Stimulated activated naive CD8-positive, alpha-beta T cell treated with anti-CD3 and anti-CD28 coated beads, Interleukin-15, amount 100 ng/mL, for 72 hours (primary cell): ENCODE results near the gene AKNA.

ENCODE experiments used
- ATAC-seq: fragments of 150-1000 bp; cut with Tn5 transposase; 2 replicates; pipeline ENCODE4 v1.10.0; 2021; ENCODE audit warnings: mild to moderate bottlenecking, moderate library complexity
- DNase-seq, 2 donors: peaks; one replicate each; pipeline ENCODE4 v3.0.0; 2021 to 2022
- H3K27ac Mint-ChIP-seq, 2 donors: one replicate each; pipeline ENCODE4 v1.8.0; 2022; ENCODE audit warnings: mild to moderate bottlenecking in 2 of 2, mixed read lengths in 2 of 2, moderate library complexity in 2 of 2
- H3K27me3 Mint-ChIP-seq: one replicate; pipeline ENCODE4 v1.8.0; 2022; ENCODE audit warnings: mixed read lengths
- H3K4me1 Mint-ChIP-seq: one replicate; pipeline ENCODE4 v1.8.0; 2022; ENCODE audit warnings: mild to moderate bottlenecking, mixed read lengths
- H3K4me3 Mint-ChIP-seq, 2 donors: one replicate each; pipeline ENCODE4 v1.8.0; 2022; ENCODE audit warnings: mild to moderate bottlenecking in 2 of 2, mixed read lengths in 2 of 2, moderate library complexity in 1 of 2
- H3K9me3 Mint-ChIP-seq, 2 donors: one replicate each; pipeline ENCODE4 v1.8.0; 2022; ENCODE audit warnings: mixed read lengths in 2 of 2

AKNA gene

DNA sequence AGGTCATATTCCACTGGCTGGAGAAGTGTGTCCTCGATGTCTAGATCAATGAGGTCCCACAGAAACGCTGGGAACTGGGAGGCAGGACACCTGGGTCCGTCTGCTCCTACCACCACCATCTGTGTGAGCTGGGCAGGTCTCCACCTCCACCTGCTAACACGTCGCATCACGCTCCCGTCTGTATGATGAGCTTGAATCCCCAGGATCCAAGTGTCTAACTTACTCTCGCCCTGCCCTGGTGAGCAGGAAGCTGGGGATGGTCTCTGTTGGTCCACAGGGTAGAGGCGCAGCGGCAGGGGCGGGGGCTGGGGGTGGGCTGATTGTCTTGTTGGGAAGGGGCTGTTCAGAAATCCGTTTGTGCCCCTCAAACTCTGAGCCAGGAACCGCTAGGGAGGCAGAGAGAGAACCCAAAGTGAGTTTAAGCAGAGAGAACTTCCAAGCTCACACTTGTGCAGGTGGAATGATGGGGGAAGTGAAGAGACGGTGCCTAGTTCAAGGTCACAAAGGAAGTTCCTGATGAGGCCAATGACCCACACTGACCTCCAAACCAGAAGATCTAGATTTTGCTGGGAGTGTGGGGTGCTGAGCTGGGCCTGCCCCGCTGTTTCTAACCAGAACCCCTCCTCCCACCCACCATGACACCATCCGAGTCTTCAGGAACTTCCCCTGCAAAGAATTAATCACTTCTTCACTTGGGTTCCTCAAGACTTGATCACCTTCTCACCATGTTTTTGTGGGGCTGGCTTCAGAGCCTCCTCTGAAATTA is 37.0 kb downstream of the AKNA start:
- DNase-seq (no peak), ATAC-seq (no peak)
- H3K9me3 Mint-ChIP-seq = no peaks in the 10 kb centered on the region
- H3K27ac Mint-ChIP-seq = peak overlapping the region; percentile 94 to 99
- H3K4me1 Mint-ChIP-seq = peaks cover 80% of the 10 kb centered on the region
- peak overlapping the region; percentile 15 to 45 for H3K4me3 Mint-ChIP-seq
- no peaks in the 10 kb centered on the region for H3K27me3 Mint-ChIP-seq

DNA sequence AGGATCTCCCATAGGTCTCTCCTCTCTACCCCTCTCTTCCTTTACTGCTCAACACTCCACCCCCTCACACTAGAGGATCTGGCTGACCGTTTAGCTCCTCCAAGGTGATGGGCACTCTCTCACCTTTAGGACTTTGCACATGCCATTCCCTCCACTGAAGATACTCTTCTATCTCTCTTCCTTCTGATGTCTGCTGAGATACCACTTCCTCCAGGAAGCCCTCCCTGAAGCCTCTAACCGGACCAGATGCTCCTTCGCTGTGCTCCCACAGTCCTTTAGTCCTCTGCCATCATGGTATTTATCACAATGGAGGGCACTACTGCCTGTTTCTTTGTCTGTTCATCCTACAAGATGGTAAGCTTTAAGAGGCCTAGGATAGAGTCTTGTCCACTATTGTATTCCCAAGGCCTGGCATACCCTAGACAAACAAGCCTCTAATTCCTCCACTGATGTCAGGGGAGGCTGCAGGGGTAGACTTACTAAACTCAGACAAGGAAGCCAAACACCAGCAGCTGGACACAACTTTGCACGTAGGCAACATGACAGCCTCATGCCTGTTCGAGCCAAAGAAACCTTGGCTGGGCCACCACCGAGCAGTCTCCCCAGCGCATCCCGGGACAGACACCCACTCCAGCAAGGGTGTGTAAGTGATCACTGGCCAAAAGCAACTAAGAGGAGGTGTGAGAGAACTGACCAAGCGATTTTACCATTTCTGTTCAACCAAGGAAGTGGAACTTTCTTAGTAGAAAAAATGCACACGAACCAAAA is 37.9 kb downstream of the AKNA start:
- Mint-ChIP-seq H3K27me3 (no peaks in the 10 kb centered on the region), H3K4me1 (peaks cover 82% of the 10 kb centered on the region)

DNA sequence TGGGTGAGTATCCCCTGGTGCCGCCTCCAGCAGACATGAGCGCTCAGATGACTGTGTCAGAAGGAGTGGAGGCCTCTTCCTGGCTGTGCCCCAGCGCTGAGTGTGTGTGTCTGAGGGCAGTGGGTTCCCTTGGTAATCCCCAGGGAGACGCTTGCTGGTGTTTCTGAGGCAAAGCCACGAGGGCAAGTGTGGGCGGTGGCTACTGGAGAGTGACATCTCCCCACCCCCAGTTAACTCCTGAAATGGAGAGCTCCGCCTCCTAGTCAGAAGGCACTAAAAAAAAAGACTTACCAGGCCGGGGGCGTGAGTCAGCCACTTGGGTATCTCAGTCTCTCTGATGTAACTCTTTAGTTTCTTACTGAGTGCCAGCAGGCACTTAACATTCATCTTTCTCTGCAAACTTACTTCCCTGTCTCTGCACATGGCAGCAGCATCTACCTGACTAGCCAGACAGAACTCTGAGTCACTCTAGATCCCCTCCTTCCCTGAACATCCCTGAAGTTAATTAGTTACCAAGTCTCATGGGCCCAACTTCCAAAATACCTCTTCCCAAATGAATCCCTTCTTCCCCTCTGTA is 38.8 kb downstream of the AKNA start:
- peak; percentile 86 to 98 for DNase-seq
- peaks cover 87% of the 10 kb centered on the region for H3K4me1 Mint-ChIP-seq

More for the DNA sequence above, 37.9 kb downstream of the AKNA start:
- no peak for DNase-seq
- peak overlapping the region; percentile 98 to 99 for H3K27ac Mint-ChIP-seq
- ATAC-seq = peak; percentile 4
- peak overlapping the region; percentile 68 to 88 for H3K4me3 Mint-ChIP-seq
- no peaks in the 10 kb centered on the region for H3K9me3 Mint-ChIP-seq

DNA sequence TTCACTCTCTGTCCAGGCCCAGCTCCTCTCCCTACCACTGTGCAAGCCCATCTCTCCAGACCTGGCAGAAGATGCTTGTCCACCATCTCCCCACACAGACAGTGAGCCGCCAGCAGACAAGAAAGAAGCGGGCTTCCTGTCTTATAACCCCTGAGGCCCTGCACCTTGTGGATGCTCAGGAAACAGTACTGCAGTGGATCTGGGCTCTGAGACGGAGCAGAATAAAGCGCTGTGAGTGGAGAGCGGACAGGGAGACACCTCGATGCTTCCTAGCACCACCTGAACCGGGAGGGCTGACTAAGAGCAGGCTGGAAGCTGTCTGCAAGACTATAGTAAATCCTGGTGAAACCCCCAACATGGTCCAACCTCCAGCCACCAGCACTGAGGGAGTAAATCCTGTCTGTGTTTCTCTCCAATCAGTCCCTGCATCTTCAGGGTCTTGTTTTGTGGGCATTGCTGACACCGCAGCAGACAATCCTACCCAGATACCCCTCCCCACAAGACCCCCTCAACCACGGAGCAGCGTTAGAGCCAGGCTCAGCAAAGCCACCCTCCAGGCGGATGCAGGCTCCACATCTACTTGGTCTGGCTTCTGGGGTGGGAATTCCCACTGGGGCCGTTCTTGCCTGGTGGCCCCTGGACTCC is 39.4 kb downstream of the AKNA start:
- ATAC-seq = no peak
- H3K4me1 Mint-ChIP-seq = peaks cover 85% of the 10 kb centered on the region

More for the DNA sequence above, 38.8 kb downstream of the AKNA start:
- Mint-ChIP-seq H3K4me3 (peak overlapping the region; percentile 68 to 88), H3K27me3 (no peaks in the 10 kb centered on the region), H3K9me3 (no peaks in the 10 kb centered on the region), H3K27ac (peak overlapping the region; percentile 98 to 99)
- ATAC-seq = peak; percentile 95

DNA sequence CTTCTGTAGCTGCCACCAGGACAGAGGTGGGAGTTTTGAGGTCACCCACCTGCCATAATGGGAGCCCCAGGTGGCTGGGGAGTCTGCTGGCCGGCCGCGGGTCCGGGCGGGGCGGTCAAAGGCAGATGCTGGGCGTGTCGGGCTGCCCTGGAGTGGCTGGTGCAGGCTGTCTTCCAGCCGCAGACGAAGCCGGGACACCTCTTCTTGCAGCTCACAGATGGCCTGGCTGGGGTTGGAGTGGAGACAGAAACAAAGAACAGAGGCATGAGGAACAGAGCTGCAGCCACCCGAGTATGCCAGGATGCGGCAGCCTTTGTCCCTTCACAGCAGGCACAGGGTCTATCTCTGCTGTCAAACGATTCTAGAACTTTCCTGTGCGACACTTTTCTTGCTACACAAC is 40.1 kb downstream of the AKNA start:
- Mint-ChIP-seq H3K27ac (peak overlapping the region; percentile 98 to 99), H3K9me3 (no peaks in the 10 kb centered on the region), H3K4me1 (peaks cover 86% of the 10 kb centered on the region), H3K4me3 (peak overlapping the region; percentile 68 to 88), H3K27me3 (no peaks in the 10 kb centered on the region)
- ATAC-seq = no peak
- DNase-seq = no peak

More for the DNA sequence above, 39.4 kb downstream of the AKNA start:
- Mint-ChIP-seq H3K9me3 (no peaks in the 10 kb centered on the region), H3K4me3 (peak overlapping the region; percentile 68 to 88), H3K27me3 (no peaks in the 10 kb centered on the region), H3K27ac (peak overlapping the region; percentile 98 to 99)
- no peak for DNase-seq

DNA sequence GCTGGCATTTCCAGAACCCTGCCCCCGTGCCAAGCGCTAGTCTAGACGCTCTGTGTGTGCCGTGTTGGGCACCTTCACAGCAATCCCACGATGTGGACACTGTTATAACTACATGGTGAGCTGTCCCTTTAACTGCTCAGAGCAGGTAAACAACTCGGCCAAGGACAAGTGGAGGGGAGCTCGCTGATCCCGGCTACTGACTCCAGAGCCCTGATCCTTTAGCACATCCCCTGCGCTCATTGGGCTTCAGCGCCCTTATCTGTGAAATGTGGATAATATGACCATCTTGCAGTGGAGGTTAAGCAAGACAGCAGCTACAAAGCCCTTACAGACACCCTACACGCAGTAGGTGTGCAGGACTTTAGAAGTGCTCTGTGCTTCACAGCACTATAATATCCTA is 41.6 kb downstream of the AKNA start:
- peak overlapping the region in 1 of 2 donors; percentile 60 for H3K27ac Mint-ChIP-seq
- DNase-seq (no peak), ATAC-seq (no peak)
- H3K4me1 Mint-ChIP-seq = peaks cover 83% of the 10 kb centered on the region
- H3K9me3 Mint-ChIP-seq = no peaks in the 10 kb centered on the region
- no peak overlapping the region for H3K4me3 Mint-ChIP-seq
- no peaks in the 10 kb centered on the region for H3K27me3 Mint-ChIP-seq

DNA sequence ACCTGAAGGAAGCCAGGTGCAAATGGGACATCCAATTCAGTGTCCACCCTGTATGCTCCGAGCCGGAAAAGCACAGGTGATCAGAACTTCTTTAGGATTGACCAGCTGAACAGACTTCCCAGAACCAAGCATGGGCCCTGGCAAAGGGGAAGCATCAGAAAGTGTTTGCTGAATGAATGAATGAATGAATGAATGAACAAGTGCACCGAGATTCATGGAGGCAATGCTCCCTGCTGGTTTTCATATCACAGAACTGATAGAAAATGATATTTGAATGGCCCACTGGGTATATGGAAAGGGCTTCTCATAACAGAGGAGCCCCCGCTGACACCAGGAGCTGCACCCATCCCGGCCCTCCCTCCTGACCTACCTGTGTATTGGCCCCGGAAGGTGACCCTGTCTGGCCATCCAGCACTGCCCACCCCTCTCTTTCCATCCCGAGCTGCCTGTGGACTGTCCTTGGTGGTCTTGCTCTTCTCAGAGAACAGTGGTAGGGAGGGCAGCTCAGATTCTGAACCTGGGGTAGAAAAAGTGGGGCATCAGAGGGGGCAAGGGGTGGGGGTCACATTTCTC is 42.2 kb downstream of the AKNA start:
- H3K9me3 Mint-ChIP-seq = no peaks in the 10 kb centered on the region
- H3K27ac Mint-ChIP-seq = peak overlapping the region in 1 of 2 donors; percentile 60
- no peaks in the 10 kb centered on the region for H3K27me3 Mint-ChIP-seq
- peaks cover 83% of the 10 kb centered on the region for H3K4me1 Mint-ChIP-seq
- DNase-seq = no peak
- no peak for ATAC-seq
- peak overlapping the region in 1 of 2 donors; percentile 35 for H3K4me3 Mint-ChIP-seq

DNA sequence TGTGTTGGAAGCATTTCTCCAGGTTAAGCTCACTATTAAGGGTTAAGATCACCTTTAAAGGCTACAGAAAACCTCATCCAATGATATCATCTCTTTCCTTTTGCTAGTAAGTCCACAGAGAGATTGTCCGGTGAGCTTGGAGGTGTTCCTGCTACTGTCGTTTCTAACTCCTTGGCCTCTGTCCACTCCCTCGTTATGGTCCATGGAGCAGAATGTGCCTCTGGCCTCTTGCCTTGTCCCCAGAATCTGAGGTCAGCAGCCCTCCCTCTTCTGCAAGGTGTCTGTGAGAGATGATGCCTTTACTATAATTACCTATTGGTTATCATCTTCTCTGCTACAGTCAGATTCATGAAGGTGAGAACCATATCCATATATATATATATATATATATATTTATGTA is 43.1 kb downstream of the AKNA start:
- Mint-ChIP-seq H3K27me3 (no peaks in the 10 kb centered on the region), H3K27ac (peak overlapping the region in 1 of 2 donors; percentile 81), H3K4me3 (peak overlapping the region in 1 of 2 donors; percentile 23), H3K9me3 (no peaks in the 10 kb centered on the region), H3K4me1 (peaks cover 83% of the 10 kb centered on the region)
- ATAC-seq (no peak), DNase-seq (no peak)

DNA sequence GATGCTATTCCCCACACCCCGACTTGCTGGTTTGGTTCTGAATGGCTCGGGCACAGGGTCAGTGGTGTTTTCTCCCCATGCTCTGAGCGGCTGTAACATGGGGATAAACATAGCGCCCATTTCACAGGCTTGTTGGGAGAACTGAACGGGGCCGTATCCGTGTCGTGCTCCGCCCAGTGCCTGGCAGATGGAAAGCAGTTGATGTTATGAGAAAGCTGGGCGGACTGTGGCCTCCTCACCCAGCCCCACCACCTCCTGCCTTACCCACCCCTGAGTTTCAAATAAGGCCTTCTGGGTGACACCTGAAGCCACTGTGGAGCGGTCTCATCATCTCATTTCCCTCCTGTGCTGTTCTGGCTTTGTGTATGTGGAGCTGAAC is 43.6 kb downstream of the AKNA start:
- H3K4me3 Mint-ChIP-seq = no peak overlapping the region
- peak overlapping the region; percentile 54 to 73 for H3K27ac Mint-ChIP-seq
- ATAC-seq (no peak), DNase-seq (no peak)
- H3K9me3 Mint-ChIP-seq = no peaks in the 10 kb centered on the region
- peaks cover 83% of the 10 kb centered on the region for H3K4me1 Mint-ChIP-seq
- no peaks in the 10 kb centered on the region for H3K27me3 Mint-ChIP-seq

DNA sequence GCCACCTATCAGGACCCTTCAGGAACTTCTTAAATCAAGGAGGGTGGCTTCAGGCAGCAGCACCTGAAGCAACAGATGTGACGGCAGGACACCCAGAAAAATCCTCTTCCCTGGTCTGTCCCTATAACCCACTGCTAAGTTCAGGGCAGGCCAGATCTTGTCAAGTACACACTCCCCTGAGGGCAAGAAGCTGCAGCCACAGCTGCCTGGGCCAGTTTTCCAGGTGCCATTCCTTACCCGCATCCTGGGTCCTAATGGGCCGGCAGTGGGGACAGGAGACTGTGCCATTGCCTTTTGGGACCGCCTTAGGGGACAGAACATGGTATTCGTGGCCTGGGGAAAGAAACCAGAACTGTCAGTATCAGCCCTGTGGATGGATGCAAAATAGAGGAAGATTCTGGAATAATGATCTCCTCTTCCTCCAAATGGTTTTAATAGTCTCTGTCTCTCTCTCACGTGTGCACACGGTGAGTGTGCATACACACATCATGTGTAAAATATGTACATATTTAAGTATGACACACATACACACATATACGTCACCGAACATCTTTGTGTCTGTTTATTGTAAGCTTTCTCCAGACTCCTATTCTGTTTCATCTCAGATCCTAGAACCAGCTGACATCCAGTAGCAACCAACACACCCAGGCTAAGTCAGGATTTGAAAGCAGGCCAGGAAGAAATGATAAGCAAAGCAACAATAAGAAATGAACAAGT is 44.2 kb downstream of the AKNA start:
- no peaks in the 10 kb centered on the region for H3K9me3 Mint-ChIP-seq
- ATAC-seq (no peak), DNase-seq (no peak)
- H3K4me3 Mint-ChIP-seq = no peak overlapping the region
- H3K27me3 Mint-ChIP-seq = no peaks in the 10 kb centered on the region
- peaks cover 82% of the 10 kb centered on the region for H3K4me1 Mint-ChIP-seq
- H3K27ac Mint-ChIP-seq = peak overlapping the region; percentile 1 to 82

DNA sequence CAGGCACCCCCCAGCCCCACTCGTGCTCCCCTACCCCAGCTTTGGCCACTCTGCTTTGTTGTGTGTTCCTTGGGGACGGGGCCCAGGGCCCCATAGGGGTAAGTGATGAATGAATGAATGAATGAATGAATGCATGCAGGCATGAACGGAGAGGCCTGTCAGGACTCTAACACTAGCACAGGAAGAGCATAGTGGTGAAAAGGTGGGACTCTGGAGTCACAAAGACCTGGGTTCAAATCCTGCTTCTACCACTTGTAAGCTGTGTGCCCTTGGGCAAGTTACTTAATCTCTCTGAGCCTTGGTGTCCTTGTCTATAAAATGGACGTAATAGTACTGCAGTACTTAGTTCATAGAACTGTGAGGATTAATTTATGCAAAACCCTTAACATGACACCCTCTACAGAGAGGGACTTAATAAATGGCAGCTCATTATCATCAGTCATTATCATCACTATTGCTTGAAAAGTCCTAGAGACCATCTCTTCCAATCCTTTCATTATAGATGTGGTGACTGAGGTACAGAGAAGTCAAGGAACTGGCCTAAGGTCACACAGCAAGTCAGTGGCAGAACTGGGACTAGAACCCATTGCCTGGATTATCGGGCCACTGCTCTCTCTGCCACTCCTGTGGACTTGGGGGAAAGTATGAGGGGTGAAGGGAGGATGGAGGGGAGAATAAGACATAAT is 44.9 kb downstream of the AKNA start:
- Mint-ChIP-seq H3K27me3 (no peaks in the 10 kb centered on the region), H3K4me1 (peaks cover 75% of the 10 kb centered on the region), H3K4me3 (no peak overlapping the region), H3K27ac (peak overlapping the region; percentile 1 to 82), H3K9me3 (no peaks in the 10 kb centered on the region)
- no peak for ATAC-seq
- DNase-seq = no peak

DNA sequence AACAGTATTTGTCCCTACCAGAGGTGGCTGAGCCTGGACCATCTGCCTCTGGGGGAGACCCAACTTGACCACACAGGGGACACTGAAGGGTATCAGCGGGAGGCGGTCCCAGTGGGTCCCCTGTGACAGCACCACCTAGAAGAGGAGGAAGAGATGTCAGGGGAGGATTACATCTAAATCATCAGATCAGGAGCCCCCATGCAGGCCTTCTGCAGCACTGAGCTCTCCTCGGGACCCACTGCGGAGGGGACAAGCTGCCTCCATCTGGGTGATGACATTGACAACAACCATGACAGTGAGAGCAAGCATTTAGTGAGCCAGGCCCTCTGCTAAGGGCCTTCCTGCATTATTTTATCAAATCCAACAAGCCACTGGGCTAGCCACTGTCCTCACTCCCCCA is 45.8 kb downstream of the AKNA start:
- Mint-ChIP-seq H3K4me3 (no peak overlapping the region), H3K4me1 (peaks cover 71% of the 10 kb centered on the region), H3K9me3 (no peaks in the 10 kb centered on the region), H3K27me3 (no peaks in the 10 kb centered on the region), H3K27ac (peak overlapping the region in 1 of 2 donors; percentile 67)
- ATAC-seq (no peak), DNase-seq (no peak)

DNA sequence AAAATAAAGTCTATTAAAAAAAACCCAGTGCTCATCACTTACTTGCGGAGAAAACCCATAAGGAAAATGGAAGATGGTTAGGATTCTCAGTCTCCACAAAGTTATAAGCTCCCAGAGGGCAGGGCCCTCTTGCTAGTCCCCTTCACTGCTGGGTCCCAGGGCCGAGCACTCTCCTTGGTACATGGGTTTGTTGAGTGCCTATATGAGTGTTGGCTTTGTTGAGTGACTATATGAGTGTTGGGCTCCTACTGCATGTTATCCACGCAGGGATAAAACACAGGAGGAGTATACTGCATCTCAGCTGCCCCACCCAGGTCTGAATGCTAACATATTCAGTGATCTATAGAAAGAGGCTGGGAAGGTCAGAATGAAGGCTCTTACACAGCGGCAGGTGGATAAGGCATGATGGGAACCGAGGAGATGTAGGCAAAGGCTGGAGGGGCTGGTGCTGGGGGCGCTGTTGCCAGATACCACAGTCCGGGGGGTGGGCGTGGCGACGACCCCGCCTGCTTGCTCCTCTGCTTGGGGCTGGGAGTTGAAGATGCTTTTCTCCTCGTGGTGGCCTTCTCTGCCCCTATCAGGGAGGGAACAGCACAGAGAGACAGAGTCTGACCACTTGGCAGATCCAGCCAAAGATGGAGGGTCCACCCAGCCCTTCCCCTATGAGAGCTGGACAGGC is 46.5 kb downstream of the AKNA start:
- peaks cover 71% of the 10 kb centered on the region for H3K4me1 Mint-ChIP-seq
- ATAC-seq (no peak), DNase-seq (no peak)
- no peaks in the 10 kb centered on the region for H3K9me3 Mint-ChIP-seq
- H3K27me3 Mint-ChIP-seq = no peaks in the 10 kb centered on the region
- no peak overlapping the region for H3K4me3 Mint-ChIP-seq
- H3K27ac Mint-ChIP-seq = peak overlapping the region; percentile 56 to 77
